ENCODE measurements around the gene JAG2.

DNA sequence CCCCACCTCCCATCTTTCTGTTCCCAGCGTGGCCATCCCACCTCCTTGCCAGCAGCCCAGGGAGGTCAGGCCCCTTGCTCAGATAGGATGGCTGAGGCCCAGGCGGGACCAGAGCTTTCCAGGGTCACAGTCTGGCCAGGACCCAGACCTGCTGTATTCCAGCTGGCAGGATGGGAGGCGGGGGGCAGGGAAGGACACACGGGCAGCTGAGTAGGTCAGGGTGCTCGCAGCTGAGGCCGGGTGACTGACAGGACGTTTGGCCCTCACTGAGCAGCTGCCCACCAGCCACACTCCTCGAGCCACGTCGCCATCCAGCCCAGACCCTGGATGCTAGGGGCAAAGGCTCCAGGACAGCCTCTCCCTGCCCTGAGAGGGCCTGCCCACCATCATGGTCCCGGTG lies 8.5 kb upstream of the JAG2 start:
- TF ChIP-seq, protein P1, sequence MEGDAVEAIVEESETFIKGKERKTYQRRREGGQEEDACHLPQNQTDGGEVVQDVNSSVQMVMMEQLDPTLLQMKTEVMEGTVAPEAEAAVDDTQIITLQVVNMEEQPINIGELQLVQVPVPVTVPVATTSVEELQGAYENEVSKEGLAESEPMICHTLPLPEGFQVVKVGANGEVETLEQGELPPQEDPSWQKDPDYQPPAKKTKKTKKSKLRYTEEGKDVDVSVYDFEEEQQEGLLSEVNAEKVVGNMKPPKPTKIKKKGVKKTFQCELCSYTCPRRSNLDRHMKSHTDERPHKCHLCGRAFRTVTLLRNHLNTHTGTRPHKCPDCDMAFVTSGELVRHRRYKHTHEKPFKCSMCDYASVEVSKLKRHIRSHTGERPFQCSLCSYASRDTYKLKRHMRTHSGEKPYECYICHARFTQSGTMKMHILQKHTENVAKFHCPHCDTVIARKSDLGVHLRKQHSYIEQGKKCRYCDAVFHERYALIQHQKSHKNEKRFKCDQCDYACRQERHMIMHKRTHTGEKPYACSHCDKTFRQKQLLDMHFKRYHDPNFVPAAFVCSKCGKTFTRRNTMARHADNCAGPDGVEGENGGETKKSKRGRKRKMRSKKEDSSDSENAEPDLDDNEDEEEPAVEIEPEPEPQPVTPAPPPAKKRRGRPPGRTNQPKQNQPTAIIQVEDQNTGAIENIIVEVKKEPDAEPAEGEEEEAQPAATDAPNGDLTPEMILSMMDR (IDR thresholded peaks at IDR 0.05): no peak
- no peak for TF ChIP-seq POLR2A (IDR thresholded peaks at IDR 0.05)

All from heart left ventricle (tissue), 13 donors.